GM19351 (cell line): ENCODE measurements around the gene EPHX1.
"Not testable (repeated sequence)": the region's sequence is repeated elsewhere in the genome, so short reads cannot be mapped to it uniquely, and the experiment has no call there.

ENCODE experiments used
- ATAC-seq: cut with Tn5 transposase; IDR thresholded peaks from one replicate; pipeline ENCODE4 v1.9.1; 2021; ENCODE audit warnings: mild to moderate bottlenecking, moderate library complexity; ENCODE audit not compliant: unreplicated experiment

The EPHX1 gene

DNA sequence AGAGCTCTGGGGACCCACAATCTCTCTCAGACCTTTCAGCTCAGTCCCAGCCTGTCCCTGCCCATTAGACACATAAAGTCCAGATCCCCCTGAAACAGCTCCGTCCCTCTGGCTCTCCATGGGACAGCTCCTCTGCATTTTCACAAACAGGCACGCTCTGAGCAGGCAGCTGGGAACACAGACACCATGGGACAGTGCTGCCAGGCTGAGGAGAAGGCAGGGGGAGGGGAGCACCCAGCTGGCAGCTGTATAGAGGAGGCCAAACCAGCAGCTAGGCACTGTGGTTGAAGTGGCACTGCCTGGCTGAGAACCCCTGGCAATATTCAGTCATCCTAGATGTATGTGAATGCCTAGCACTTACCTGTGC lies 70.3 kb downstream of the EPHX1 start:
- ATAC-seq = no peak

DNA sequence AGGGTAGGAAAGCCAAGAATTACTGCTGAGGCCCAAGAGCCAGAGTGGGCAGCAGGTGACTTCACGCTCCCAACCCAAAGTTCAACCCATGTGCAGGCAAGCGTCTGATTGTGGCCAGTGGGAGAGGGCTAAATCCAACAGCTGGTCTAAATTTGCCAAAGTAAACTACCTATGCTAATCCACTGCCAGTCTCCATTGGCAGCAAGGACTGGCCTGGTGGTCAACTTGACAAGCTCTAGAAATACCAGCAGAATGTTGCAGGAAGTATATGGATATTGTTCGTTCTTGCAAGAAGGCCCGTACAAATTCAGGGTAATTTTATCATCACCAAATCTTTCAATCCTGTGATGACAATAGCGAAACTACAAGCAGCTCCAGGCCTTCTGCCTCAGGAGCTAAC lies 70.7 kb downstream of the EPHX1 start:
- no peak for ATAC-seq

DNA sequence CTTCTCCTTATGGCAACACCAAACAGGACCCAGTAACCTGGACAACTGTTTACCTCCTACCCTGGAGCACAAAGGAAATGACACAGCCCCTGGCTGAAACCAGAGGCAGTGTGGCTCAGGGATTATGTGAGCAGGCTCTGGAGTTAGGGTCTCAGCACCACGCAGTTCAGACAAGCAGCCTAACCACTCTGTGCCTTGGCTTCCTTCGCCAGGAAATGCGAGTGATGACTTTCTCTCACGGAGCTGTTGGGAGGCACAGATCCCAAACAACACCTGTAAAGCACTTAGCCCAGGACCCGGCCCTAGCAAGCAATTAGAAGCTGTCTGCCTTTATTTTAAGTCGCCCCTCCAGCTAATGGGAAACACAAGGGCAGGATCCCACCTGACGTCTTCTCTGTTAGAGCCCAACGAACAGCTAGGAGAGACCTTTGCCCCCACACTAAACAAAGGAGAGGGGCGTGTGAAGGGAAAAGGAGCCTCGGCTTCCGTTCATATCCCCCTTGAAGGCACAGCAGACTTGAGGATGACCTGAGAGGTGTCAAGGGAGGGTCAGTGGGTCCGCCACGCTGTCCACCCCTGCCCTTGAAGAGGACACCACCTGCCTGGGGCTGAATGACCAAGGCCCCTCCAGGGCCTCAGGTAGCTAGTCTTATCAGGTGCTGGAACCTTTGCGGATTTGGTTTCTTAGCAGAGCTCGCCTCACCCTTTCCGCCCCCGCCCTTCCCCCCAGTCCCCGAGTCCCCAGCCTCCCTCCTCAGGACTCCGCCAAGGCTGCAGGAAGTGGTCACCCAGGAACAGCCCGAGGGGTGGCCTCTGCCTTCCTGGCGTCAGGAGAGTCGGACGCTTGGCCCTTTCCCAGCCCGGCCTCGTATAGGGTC lies 71.4 kb downstream of the EPHX1 start:
- peak; percentile 16 for ATAC-seq

DNA sequence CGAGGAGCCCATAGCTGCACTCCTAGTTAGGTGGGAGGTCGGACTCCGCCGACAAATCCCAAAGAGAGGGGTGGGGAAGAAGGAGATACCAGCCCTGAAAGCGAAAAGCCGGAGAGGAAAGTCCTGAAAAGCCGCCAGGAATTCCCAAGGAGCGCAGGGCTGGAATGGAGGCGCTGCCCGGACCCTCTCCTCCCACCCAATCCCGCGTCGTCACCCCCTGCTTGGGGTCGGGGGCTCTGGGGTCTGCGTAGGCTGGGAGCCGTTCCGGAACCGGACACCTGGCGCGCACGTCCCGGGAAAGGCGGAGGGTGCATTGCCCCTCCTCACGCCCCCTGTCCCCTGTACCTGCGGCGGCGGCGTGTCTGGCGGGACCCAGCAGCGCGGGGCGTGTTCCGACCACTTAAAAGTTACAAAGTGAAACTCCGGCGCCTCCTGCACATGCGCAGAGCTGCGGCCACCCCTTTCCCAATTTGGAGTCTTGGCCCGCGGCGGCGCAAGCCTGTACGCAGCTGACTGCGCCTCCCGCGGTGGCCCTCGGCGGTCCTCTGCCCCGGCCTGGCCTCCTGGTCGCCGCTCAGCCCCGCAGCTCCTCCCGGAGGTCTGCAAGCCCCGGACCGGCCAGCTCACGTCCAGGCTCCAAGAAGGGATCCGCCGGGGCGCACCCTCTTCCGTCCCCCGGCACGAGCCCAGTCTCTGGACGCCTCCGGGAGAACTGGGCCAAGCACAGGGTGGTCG lies 72.2 kb downstream of the EPHX1 start, which contains the start of gene TMEM63A:
Gene TMEM63A, minus strand, starts transcription at position 422 of the 735 bp plus-strand sequence. CDS start 4,800 bp downstream, outside the sequence.
- peak; percentile 82 for ATAC-seq

DNA sequence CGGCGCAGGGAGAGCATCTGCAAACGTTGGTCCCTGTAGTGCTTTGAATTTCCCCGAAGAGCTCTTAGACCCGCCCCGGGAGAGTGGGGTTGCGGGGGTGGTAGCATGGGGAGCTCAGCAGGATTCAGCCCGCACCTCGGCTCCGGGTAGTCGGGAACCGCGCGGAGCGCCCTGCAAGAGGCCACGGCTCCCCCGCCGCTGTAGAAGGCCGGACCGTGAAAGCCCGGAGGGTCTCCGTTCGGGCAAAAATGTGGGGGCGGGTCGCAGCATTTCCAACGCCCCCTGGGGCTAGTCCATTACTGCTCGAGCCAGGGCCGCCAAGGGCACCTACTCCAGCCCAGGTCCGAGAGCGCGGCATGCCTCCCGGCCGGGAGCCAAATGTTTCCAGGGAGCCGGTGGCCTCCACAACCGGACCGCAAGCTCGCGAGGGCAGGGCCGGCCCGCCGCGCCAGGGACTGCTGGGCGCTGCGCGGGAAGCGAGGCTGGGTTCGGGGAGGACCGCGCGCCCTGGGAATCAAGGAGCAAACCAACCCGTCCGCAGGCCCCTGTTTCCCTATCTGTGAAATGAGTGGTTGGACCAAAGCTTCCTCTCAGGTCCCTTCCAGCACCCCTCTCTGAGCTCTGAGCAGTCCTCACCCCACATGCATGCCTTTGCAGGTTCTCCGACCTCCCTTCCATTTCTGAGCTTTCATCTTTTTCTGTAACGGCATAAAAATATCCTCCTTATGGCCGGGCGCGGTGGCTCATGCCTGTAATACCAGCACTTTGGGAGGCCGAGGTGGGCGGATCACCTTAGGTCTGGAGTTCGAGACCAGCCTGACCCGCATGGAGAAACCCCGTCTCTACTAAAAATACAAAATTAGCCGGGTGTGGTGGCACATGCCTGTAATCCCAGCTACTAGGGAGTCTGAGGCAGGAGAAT lies 73.0 kb downstream of the EPHX1 start:
- peak; percentile 25 for ATAC-seq

DNA sequence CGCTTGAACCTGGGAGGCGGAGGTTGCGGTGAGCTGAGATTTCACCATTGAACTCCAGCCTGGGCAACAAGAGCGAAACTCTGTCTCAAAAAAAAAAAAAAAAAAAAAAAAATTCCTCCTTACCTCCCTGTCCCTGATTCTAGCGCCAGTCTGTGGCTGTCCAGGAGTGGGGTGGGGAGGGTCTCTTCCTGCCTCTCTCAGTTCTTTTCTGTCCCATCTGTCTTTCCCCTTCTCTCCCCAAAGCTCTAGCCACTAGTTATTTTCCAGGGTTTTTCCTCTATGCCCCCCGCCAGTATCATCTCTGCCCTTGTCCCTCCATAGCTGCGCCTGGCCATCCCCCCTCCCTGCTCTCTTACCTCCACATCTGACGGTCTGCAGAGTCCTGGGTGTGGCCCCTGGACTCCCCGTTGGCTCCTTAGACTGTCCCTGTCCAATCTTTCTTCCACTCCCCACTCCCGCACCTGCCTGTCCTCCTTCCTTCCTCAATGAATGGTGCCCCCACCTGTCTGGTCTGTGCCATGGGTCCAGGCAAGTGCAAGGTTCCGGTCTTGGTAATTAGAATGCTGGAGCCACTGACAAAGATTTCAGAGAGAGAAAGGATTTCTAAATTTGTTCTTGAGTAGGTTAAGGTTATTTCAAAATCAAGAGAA lies 73.8 kb downstream of the EPHX1 start:
- ATAC-seq = no peak

DNA sequence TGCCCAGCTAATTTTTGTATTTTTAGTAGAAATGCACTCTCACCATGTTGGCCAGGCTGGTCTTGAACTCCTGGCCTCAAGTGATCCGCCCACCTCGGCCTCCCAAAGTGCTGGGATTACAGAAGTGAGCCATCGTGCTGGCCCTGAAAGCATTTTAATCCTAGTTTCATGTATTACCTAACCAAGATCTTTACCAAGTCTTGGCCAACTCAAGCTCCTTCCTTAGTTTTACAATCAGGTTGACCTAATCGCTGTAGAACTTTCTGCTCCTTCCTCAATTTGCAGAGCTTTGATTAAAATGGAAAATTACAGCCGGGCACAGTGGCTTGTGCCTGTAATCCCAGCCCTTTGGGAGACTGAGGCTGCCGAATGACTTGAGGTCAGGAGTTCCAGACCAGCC lies 75.4 kb downstream of the EPHX1 start:
- ATAC-seq = no peak

DNA sequence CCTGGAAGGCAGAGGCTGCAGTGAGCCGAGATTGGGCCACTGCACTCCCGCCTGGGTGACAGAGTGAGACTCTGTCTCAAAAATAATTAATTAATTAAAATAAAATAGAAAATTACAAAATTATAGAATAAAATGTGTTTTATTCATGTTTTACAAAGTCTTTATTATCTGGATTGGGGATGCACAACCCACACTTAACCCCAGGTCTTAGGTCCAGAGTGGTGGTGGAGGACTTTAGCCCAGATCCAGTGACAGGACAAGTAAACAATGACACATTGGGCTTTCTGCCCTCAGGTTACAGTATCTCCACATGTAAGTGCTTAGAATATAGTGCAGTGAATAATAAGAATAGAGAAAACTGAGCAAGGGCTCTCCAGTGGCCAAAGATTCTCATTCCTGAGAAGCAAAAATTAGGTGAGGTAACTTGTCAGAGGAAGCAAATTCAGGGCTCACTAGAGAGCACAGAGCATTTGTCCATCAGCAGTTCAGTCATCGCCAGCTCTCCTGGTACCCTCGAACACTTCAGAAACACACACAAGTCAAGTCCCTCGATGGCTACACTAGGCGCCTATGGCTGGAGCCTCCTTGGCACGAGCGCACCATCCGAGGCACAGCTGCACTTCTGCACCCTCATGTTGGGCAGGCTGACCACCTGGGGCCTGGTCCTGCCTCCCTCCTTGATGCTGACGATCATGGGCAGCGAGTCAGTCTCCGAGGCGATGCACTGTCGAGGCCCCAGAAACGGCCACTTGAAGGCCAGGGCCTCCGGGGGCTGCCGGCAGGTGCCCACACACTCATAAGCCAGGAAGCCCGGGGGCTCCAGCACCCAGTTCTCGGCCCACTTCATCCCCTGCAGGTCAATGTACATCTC lies 76.5 kb downstream of the EPHX1 start:
- ATAC-seq = no peak

DNA sequence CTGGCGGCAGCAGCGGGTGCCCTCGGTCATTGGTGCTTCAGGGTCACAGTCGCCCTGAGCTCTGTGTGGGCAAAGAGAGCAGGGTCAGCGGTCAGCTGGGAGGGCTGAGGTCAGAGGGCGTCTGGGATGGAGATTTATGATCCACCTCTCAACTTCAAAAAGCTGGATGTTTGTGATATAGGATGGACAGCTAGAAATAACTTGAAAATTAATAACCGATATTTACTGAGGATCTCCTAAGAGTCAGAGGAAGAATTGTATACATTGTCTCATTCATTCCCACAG lies 77.0 kb downstream of the EPHX1 start:
- no peak for ATAC-seq

DNA sequence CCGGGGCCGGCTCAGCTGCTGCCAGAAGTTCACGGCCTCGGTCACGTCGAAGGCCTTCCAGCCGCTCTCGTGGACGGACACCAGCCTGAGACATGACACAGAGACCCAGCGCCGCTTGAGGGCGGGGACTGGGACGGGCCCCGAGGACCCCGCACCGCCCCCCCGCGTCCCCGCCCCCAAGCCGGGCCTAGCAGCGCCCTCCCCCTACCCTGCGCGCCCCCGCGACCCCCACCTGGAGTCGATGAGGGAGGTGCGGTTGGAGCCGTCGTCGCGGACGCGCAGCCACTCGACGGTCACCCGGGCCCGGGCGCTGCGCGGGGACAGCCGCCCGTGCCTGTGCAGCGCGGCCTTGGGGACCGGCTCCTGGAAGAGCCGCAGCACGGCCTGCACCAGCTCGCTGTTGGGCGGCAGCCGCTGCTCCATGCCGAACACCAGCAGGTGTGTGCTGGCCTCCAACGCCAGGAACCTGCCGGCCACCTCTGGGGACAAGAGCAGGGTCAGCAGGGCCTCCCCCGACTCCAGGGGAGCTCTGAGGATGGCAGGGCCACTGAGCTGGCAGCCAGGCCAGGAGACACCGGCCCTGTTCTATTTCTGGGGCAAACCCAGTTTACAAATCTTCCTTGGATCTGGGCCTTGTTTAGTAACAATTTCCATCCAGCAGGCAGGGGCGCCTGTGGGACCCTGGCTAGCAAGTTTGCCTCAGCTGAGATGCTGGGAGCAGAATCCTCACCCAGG lies 77.8 kb downstream of the EPHX1 start:
- not testable (repeated sequence) for ATAC-seq

DNA sequence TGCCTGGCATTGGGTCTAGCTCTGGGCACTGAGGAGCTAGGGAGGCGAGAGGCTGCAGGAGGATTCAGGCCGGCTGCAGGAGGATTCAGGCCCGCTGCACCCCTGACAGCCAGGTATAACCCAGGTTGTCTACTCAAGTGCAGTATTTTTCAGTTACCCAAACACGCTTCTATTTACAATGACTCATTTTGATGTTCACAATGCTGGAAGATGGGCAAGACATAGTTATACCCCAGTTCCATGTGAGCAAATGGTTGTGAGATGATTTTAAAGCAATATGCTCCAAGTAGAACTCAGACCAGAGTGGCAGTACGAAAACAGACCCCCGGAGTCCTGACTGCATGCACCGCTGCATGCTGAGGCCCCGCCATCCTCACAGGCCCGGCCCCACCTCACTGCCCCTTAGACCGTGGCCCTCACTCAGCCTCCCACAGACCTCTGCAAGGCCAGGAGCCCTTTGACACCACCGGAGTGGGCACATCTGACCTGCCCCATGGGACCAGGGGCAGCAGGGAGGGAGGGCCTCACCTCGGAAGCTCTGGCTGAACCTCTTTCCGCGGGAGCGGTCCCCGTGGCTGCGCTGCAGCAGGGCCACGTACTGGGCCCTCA lies 78.5 kb downstream of the EPHX1 start:
- ATAC-seq = no peak

DNA sequence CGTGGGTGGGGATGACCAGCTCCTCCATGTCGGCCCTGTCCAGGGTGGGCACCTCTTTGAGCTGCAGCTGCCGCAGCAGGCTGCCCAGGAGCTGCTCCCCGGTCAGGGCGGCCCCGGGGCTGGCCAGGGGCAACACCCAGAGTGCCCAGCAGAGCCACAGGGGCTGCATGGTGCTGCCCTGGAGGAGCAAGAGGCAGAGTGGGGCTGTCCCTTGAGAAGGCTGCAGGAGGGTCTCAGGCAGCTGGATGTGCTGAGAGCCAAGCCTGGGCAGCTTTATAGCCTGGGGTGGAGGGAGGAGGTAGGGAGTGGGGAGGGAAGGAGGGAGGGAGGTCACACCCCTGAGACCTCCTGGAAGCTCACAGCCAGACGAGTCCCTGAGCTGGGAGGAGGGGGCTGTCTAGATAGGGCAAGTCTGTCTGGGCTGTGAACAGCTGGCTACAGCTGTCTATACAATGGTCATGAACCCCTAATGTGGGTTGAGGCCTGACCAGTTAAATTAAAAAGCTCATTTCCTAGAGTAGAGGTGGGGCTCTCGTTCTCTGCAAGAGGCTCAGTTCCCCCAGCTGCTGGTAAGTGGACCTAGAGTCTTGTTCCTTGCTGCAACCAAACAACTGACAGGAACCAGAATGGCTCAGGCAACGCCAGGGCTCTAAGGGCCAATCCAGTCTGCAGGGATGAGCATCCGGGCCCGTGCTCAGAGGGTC lies 79.1 kb downstream of the EPHX1 start, which contains the start of gene LEFTY1:
Gene LEFTY1, minus strand, starts transcription at position 249 of the 704 bp plus-strand sequence. Its CDS starts 80 bp downstream, at position 169.
- no peak for ATAC-seq

DNA sequence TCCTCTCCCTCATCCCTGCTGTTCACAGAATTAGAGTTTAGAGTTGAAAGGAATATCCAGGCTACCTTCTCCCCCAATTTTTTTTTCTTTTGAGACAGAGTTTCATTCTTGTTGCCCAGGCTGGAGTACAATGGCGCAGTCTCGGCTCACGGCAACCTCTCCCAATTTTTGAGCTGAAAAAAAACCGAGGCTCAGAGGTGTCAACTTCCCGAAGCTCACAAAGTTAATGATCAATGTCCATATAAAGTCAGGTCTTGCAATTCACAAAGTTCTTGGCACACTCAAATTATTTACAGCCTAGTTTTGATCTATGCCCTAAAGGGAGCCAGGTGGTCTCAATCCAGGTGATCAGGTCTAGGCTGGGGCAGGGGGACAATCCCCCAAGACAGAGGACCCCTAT lies 79.8 kb downstream of the EPHX1 start:
- no peak for ATAC-seq

DNA sequence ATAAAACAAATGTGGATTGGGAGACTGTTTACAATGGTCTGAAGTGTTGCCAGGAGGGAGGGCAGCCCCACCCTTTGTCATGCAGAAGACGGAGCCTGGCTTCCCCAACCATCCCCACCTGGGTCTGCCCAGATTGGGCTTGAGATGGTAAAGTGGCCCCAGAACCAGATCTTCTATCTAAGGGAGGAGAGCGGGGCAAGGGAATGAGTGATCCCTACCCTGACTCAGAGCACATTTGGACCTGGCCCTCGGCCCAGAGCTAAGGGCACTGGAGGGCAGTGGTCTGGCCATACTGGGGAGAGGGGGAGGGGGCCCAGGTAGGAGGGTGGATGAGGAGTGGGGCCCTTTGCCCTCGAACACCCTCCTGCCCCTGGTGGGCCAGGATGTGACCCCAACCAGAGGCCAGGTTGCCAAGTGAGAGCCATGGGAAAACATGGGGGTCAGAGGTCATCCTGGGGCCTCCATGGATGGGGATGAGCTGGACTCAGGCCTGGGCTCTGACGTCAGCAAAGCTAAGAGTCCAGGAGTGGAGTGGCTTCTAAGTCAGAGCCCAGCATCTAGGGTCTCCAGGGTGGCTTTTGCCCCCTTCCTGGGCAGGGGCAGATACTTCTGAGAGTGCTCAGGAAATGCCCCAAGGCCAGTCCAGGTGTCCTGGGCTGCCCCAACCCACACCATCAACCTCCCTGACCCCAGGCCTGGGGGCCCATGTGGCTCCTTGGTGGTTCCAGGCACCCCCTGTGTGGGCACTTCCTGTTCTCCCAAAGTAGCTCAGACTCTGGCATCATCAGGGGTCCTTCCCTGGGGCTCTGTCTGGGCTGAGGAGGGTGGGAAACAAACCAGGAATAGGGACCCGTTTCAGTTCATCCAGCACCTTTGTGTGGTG lies 80.7 kb downstream of the EPHX1 start:
- no peak for ATAC-seq

DNA sequence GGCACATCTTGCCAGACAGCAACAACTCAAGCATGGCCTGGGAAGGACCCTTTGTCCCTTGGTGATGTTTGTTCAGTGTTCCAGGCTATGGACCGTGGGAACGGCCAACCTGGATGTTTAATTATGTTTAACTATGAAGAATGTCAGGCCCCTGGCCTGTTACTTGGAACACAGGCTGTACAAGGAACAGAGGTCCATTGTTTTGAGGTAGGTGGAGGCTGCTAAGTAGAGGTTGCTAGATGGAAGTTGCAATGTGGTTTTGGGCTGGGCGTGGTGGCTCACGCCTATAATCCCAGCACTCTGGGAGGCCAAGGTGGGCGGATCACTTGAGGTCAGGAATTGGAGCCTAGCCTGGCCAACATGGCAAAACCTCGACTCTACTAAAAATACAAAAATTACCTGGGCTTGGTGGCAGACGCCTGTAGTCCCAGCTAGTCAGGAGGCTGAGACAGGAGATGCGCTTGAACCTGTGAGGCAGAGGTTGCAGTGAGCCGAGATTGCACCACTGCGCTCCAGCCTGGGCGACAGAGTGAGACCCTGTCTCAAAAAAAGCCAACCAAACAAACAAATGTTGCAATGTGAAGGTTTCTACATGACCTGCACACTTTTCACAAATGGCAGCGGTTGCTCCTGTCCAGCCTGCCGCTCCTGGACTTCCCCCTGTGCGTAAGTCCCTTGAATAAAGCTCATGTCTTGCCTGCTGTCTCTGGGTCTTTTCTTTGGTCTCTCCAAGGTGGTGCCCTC lies 81.5 kb downstream of the EPHX1 start:
- ATAC-seq = no peak

DNA sequence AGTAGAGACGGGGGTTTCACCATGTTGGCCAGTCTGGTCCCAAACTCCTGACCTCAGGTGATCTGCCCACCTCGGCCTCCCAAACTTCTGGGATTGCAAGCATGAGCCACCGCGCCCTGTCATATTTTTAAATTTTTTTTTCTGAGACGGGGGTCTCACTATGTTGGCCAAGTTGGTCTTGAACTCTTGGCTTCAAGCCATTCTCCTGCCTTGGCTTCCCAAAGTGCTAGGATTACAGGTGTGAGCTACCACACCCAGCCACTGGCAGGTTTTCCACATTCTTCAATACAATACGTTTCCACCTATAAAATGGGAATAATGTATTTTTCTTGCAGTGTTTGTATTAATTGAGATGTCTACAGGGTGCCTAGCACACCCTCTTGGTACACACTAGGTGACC lies 82.4 kb downstream of the EPHX1 start:
- ATAC-seq = no peak
